Measurements from ENCODE around the gene DNM3. TPM values are rescaled to one million over a fixed set of nuclear protein-coding genes. Genes with fewer than 3 reads are reported as not detected.

DNM3 gene
- total RNA-seq, 1 donor = 0.72 TPM

GRCh38 chr1:172382406-172382805 lies 541.1 kb downstream of the DNM3 start:
- Histone ChIP-seq H3K4me1 (ENCODE audit: insufficient read depth, low read length) (peaks cover 15% of the 10 kb centered on the region), H3K79me2 (ENCODE audit: insufficient read depth, low read length) (no peaks in the 10 kb centered on the region), H2AFZ (ENCODE audit: low read length) (no peak overlapping the region), H3K36me3 (ENCODE audit: insufficient read depth, low read length) (no peaks in the 10 kb centered on the region), H3K27ac (ENCODE audit: low read depth, low read length) (no peak overlapping the region), H3K9me3 (ENCODE audit: low read depth, low read length) (no peaks in the 10 kb centered on the region), H3K27me3 (ENCODE audit: insufficient read depth, low read length) (no peaks in the 10 kb centered on the region), H4K20me1 (ENCODE audit: insufficient read depth, low read length) (no peaks in the 10 kb centered on the region), H3K4me2 (ENCODE audit: insufficient read depth, low read length) (no peak overlapping the region), H3K4me3 (ENCODE audit: insufficient read depth, low read length) (no peak overlapping the region)
- TF ChIP-seq CTCF (IDR thresholded peaks at IDR 0.05; ENCODE audit: extremely low read depth, low read depth, low read length) = no peak
- peak; percentile 66 for DNase-seq (ENCODE audit: insufficient read length, low spot score, missing footprints)

- no peaks in the 10 kb centered on the region for H3K27me3 ChIP-seq (ENCODE audit: insufficient read depth, low read length)
- H4K20me1 ChIP-seq (ENCODE audit: insufficient read depth, low read length) = no peaks in the 10 kb centered on the region
- no peak for DNase-seq (ENCODE audit: insufficient read length, low spot score, missing footprints)
- no peaks in the 10 kb centered on the region for H3K9me3 ChIP-seq (ENCODE audit: low read depth, low read length)
- H3K36me3 ChIP-seq (ENCODE audit: insufficient read depth, low read length) = no peaks in the 10 kb centered on the region
- TF ChIP-seq CTCF (IDR thresholded peaks at IDR 0.05; ENCODE audit: extremely low read depth, low read depth, low read length) = no peak
- H3K4me3 ChIP-seq (ENCODE audit: insufficient read depth, low read length) = peak overlapping the region; percentile 43
- H3K27ac ChIP-seq (ENCODE audit: low read depth, low read length) = peak overlapping the region; percentile 72
- H3K4me2 ChIP-seq (ENCODE audit: insufficient read depth, low read length) = peak overlapping the region; percentile 66
- H3K4me1 ChIP-seq (ENCODE audit: insufficient read depth, low read length) = peaks cover 15% of the 10 kb centered on the region
- peak overlapping the region; percentile 80 for H2AFZ ChIP-seq (ENCODE audit: low read length)
- no peaks in the 10 kb centered on the region for H3K79me2 ChIP-seq (ENCODE audit: insufficient read depth, low read length)
These were observed 541.7 kb downstream of the DNM3 start for GRCh38 chr1:172382990-172383389.

GRCh38 chr1:172383536-172383935 lies 542.2 kb downstream of the DNM3 start:
- H3K4me2 ChIP-seq (ENCODE audit: insufficient read depth, low read length) = peak overlapping the region; percentile 66
- no peaks in the 10 kb centered on the region for H3K9me3 ChIP-seq (ENCODE audit: low read depth, low read length)
- H3K27me3 ChIP-seq (ENCODE audit: insufficient read depth, low read length) = no peaks in the 10 kb centered on the region
- peak overlapping the region; percentile 80 for H2AFZ ChIP-seq (ENCODE audit: low read length)
- TF ChIP-seq CTCF (IDR thresholded peaks at IDR 0.05; ENCODE audit: extremely low read depth, low read depth, low read length) = no peak
- peak overlapping the region; percentile 43 for H3K4me3 ChIP-seq (ENCODE audit: insufficient read depth, low read length)
- H3K27ac ChIP-seq (ENCODE audit: low read depth, low read length) = peak overlapping the region; percentile 72
- peak; percentile 14 for DNase-seq (ENCODE audit: insufficient read length, low spot score, missing footprints)
- no peaks in the 10 kb centered on the region for H3K79me2 ChIP-seq (ENCODE audit: insufficient read depth, low read length)
- no peaks in the 10 kb centered on the region for H3K36me3 ChIP-seq (ENCODE audit: insufficient read depth, low read length)
- no peaks in the 10 kb centered on the region for H4K20me1 ChIP-seq (ENCODE audit: insufficient read depth, low read length)
- peaks cover 15% of the 10 kb centered on the region for H3K4me1 ChIP-seq (ENCODE audit: insufficient read depth, low read length)

- H3K27me3 ChIP-seq (ENCODE audit: insufficient read depth, low read length) = no peaks in the 10 kb centered on the region
- no peak overlapping the region for H3K4me2 ChIP-seq (ENCODE audit: insufficient read depth, low read length)
- no peak for TF ChIP-seq CTCF (IDR thresholded peaks at IDR 0.05; ENCODE audit: extremely low read depth, low read depth, low read length)
These were observed 543.4 kb downstream of the DNM3 start for GRCh38 chr1:172384656-172385055.

More at GRCh38 chr1:172384656-172385055, 543.4 kb downstream of the DNM3 start:
- Histone ChIP-seq H3K9me3 (ENCODE audit: low read depth, low read length) (no peaks in the 10 kb centered on the region), H2AFZ (ENCODE audit: low read length) (no peak overlapping the region), H3K4me1 (ENCODE audit: insufficient read depth, low read length) (peaks cover 15% of the 10 kb centered on the region), H4K20me1 (ENCODE audit: insufficient read depth, low read length) (no peaks in the 10 kb centered on the region), H3K79me2 (ENCODE audit: insufficient read depth, low read length) (no peaks in the 10 kb centered on the region), H3K27ac (ENCODE audit: low read depth, low read length) (no peak overlapping the region), H3K36me3 (ENCODE audit: insufficient read depth, low read length) (no peaks in the 10 kb centered on the region), H3K4me3 (ENCODE audit: insufficient read depth, low read length) (no peak overlapping the region)
- no peak for DNase-seq (ENCODE audit: insufficient read length, low spot score, missing footprints)

Data from osteoblast (primary cell).